Right lung (tissue), 5 donors: ENCODE measurements around the gene MBD2. TPM values are rescaled to one million over a fixed set of nuclear protein-coding genes. Genes with fewer than 3 reads are reported as not detected.

Source experiments
- DNase-seq, 2 donors: peaks; one replicate each; pipeline ENCODE4 v3.0.0-alpha.2; 2013
- polyA plus RNA-seq, 5 donors: library from polyadenylated mRNA; unstranded; fragments of 120-200 nt; gene quantifications; one replicate each; pipeline versions ENCODE4 v1.2.1 to v1.2.3, GENCODE V29; 2013; ENCODE audit warnings: inconsistent platforms in 1 of 5, low replicate concordance in 1 of 5; ENCODE audit not compliant: insufficient read length in 5 of 5, insufficient read depth in 1 of 5

Gene MBD2
- polyA plus RNA-seq, 5 donors: 65.4 to 86.9 (median 74.2) TPM

DNA sequence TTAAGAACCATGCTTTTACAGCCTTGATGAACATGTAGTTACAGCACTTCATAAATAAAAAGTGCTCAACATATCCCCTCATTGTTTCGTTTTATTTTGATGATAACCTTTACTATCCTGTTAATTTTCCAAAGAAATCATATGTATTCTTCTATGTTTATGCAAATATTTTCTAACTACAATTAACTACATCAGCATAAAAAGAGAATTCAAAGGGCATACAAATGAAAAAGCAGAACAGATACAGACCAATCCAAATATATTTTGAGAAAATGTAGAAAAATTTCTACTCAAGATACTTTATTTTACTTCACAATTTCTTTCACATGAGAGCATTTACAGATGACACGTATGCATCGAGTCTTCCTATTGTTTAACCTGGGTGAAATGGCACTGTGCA lies 69.1 kb downstream of the MBD2 start:
- DNase-seq: no peak

DNA sequence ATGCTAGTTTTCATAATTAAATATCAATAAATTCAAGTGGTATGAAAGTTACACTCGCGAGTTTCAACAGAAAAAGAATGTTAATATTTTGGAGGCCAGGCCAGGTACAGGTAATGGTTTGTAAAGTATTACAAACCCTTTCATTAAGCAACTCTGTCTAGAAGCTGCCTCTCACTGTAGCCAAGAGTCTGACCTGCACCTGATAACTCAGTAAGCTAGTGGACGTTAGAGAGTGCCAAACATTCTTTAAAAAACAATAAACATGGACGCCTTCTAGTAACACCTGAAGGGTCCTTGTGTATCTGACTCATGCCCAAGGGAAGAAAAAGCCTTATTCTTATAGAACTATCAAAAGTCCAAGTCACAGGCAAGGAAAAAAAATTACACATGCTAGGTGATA lies 70.2 kb downstream of the MBD2 start:
- no peak for DNase-seq

DNA sequence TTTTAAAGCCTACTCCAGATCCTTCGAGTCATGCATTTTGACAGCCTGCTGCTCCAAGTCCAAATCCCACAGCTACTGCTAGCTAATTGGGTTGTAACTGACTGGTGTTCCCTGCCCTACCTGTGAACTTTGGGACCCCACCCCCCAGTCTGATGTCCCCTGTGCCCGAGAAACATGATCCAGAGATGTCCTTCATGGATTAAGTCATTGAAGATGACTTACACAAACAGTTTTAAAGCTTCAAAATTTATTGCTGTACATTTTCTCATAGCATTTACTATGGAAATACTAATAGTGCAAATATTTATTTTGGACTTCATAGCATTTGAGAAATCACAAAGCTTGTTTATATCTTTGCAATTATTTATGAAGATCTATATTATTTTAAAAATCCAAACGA lies 73.1 kb downstream of the MBD2 start:
- DNase-seq: no peak

DNA sequence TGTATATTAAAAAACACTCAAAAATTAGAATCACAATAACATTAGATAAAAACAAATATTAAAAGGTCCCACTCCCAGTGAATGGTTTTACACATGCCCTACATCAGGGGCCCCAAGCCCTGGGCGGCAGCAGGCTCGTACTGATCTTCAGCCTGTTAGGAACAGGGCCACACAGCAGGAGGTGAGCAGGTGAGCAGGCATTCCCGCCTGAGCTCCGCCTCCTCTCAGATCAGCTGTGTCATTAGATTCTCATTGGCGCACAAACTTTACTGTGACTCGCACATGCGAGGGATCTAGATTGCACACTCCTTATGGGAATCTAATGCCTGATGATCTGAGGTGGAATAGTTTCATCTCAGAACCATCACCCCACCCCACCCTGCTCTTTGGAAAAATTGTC lies 74.2 kb downstream of the MBD2 start:
- no peak for DNase-seq

DNA sequence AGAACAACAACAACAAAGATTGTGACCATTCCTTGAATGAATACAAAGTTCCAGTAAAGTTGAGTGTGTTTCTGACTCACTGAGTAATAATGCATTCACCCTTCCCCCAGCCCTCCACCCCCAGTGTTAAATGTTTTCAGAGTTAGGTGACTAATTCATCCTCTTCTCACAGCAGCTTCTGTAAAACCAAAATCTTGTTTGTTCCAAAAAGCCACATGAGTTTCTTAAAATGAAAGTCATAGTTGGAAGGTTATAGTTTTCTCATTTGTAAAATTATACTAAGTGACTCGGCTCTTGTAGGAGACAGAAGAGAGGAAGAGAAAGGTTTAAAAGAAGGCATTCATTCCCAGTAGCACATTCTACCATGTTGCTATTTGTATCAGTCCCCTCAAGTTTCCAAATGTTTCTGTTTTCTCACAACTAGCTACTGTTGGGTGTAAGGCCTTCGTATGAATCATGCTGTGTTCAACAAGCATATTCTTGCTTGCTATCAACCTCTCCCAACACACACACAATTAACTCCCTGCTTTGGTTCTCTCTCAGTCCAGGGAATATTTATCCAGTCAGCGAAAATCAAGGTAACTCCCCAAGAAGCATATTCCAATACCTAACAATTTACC lies 75.3 kb downstream of the MBD2 start:
- DNase-seq: no peak

DNA sequence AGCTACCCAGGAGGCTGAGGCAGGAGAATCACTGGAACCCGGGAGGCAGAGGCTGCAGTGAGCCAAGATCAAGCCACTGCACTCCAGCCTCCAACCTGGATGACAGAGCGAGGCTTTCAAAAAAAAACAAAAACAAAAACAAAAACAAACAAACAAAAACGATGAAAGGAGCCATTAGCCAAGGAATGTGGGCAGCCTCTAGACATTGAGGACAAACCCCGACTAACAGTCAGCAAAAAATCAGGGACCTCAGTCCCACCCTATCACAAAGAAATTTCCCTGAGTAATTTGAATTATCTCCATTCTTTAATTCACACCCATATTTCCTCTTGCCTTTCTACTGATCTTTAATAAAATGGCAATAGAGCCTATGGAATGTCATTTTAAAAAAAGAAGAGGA lies 75.8 kb downstream of the MBD2 start:
- no peak for DNase-seq

GRCh38 chr18:54148151-54148550 lies 76.3 kb downstream of the MBD2 start:
- no peak for DNase-seq

DNA sequence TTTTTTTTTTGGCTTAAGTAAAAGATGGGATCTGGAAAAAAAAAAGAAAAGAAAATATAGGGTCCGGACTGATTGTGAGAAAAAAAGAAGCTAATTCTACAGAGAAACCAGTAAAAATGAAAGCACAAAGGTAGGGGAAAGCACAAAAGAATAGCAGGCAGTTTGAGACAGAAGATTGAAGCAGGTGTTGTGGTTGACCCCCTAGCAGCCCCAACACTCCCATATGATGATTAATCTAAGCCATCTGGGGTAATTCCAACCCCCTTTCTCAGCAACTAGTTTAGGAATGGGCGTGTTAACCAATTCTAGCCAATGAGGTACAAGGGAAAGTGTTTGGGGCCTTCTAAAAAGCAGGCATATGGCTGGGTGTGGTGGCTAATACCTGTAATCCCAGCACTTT lies 77.0 kb downstream of the MBD2 start:
- DNase-seq: no peak

DNA sequence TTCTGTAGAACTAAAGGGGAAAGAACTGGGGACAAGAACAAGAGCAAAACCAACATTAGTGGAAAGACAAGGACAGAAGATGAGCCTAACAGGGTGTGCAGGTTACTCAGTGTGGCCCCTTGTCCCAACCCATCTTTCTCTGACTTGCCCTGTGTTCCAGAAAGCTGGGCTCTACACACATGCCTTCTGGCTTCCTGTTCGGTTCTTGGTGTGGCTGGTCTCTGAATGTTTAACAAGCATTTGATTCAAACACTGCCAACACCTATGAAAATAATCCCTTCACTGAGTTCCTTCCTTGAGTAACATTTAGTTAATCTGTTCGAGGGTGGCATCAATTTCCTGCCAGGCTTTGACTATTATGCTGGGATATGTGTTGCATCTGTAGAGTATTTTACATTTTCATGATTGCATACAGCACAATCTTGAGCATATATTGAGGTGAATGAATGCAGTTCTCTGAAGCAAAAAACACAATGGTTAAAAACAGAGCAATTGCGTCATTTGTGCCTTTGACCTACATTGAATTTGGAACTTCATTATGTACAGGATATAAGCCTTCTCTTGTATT lies 83.3 kb downstream of the MBD2 start:
- DNase-seq: no peak

DNA sequence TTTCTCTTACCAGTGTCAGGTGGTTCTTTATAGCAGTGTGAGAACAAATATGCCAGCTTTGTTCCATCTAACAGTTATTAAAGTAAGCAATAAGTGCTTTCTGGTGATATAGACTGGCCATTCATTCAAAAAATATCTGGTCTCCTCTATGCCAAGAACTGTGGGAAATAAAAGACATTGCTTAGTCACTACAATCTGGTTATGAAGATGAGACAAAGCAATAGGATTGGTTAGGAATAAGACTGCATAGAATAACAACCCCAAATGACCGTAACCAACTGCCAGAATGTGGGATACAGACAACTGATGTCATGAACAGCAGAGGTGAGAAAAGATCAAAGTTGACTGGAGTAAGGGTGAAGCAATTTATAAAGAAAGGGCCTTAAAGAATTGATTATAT lies 83.8 kb downstream of the MBD2 start:
- no peak for DNase-seq

- DNase-seq: no peak
Observed at GRCh38 chr18:54135216-54135615, 89.3 kb downstream of the MBD2 start.

DNA sequence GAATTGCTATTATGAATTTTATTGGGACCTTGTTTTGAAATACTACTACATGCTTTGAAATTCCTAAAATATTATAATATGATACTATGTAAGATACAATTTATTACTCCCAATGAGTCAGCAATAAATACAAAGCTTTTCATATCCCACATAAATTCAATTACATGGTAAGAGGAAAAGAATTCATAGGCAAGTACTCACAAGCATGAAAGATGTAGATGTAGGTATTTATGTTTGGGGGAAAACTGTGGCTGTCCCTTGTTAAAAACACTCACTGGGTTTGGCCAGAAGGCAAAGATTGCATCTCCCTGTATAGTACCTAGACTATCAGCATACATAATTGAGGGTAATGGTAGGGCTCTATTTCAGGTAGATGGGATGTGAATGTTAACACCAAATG lies 90.4 kb downstream of the MBD2 start:
- no peak for DNase-seq

GRCh38 chr18:54130631-54131030 lies 93.8 kb downstream of the MBD2 start:
- no peak for DNase-seq

GRCh38 chr18:54130177-54130576 lies 94.3 kb downstream of the MBD2 start:
- DNase-seq: no peak

DNA sequence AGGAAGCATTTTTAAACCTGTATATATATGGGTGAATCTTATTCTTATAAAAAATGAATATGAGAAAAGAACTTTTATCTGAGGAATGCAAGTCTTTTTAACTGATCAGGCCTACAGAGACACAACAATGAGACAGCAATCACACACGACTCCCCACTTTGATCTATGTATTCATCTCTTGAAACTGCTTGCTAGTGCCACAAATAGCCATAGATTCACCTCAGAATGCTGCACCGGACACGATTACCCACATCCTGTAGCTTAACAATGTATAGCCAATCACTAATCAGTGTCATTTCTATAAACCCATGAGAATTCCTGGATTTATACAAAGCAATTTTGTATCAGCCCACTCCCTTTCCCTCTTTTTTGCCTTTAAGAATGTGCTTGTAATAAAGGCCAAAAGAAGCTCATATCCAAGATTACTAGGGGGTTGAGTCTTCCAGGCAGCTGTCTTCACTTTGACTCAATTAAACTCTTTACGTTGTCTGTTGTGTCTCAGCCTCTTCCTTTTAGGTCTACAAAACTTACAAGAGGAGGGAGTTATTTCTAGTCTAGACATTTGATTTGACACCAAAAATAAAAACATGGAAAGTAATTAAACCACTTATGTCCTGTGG lies 94.9 kb downstream of the MBD2 start:
- DNase-seq: no peak

- DNase-seq: peak; percentile 20 to 26
Observed at GRCh38 chr18:54127759-54128378, 96.6 kb downstream of the MBD2 start.

GRCh38 chr18:54125429-54125828 lies 99.0 kb downstream of the MBD2 start:
- no peak for DNase-seq

DNA sequence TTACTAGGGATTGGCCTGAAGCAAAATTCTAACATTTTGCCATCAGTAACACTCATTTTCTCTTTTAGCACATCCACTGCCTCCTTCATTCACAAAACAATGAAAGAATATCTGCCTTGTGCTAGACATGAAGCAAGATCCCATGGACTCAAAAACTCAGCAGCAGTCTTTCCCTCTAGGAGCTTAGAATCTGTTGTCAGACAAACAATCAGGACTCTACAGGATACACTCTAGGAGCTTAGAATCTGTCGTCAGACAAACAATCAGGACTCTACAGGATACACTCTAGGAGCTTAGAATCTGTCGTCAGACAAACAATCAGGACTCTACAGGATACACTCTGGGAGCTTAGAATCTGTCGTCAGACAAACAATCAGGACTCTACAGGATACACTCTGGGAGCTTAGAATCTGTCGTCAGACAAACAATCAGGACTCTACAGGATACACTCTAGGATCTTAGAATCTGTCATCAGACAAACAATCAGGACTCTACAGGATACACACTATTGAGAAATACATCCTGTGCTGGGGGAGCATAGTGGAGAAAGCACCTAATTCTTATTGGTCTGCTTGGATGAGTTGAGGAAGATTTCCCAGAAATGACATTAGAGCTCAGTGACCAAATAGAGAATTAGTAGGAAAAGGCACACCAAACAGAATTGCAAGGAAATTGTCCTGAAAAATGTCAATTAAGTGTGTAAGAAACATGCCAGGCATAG lies 100.6 kb downstream of the MBD2 start:
- peak in 1 of 2 donors; percentile 2 for DNase-seq

DNA sequence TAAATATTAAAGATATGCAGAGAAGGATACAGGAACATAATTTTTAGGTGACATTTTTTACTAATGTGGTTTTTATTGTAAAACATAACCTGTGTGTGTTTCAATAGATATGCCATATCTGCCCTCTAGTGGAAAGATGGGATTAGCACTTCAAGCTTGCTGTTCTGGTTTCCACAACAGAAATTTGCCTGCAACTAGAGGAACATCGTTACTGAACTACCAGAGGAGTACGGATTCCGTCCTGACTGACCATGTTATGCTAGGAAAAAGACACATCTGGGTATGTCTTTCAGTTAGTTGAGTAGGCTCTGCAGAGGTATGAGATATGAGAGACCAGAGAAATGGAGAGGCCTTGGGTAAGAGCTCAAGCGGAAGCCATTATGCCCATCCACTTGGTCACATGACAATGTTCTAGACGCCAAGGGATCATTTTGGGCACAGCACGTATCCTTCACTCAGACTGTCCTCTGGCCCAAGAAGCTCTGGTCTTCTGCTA lies 104.9 kb downstream of the MBD2 start:
- DNase-seq: peak; percentile 19 to 45

GRCh38 chr18:54117853-54118773 lies 106.4 kb downstream of the MBD2 start:
- no peak for DNase-seq

- no peak for DNase-seq
Observed at GRCh38 chr18:54116541-54117257, 107.8 kb downstream of the MBD2 start.
